Lung microvascular endothelial cell (primary cell): ENCODE measurements around the gene TET1. TPM values are rescaled to one million over a fixed set of nuclear protein-coding genes. Genes with fewer than 3 reads are reported as not detected.
"Not testable (repeated sequence)": the region's sequence is repeated elsewhere in the genome, so short reads cannot be mapped to it uniquely, and the experiment has no call there.

ENCODE experiments used
- DNase-seq, 2 donors: peaks; one replicate each; pipeline versions ENCODE4 v3.0.0 to v3.0.0-alpha.2; 2010; ENCODE audit warnings: low read depth in 2 of 2
- total RNA-seq: library from RNA; depleted of rRNA; stranded (reverse); fragments of >200 nt; gene quantifications from 2 replicates; pipeline ENCODE4 v1.2.1, GENCODE V29; 2014

Gene TET1
- total RNA-seq, 1 donor from 2014 or later: 0.60 TPM

DNA sequence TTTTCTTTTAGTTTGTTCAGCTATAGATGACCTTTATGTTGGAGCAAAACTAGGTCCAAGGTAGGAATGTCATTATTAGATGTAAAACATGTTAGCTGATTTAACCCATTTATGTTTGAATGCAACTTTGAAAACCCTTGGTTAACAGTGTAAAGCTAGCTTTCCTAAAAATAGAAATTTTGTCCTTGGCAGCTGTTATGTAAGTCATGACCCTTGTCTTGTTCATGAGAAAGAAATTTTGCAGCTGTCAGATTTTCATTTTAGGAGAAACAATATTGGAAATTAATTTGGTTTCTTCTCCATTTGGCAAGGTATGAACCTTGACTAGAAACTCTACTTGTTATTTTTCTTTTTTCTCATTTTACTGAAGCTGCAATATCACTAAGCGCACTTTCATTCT, 137.0 kb downstream of the TET1 start:
- DNase-seq: no peak

GRCh38 chr10:68700197-68700596, 140.1 kb downstream of the TET1 start:
- DNase-seq: no peak

DNA sequence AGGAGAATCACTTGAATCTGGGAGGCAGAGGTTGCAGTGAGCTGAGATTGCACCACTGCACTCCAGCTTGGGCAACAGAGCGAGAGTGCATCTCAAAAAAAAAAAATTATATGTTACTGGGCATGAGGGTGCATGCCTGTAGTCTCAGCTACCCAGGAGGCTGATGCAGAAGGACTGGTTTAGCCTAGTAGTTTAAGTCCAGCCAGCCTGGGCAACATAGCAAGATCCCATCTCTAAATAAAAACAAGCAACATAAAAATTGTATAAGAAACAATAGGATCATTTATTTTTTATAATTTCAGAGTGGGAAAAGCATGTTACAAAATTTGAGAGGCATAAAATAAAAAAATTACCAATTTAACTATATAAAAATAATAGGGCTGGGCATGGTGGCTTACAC, 145.4 kb downstream of the TET1 start:
- DNase-seq: no peak

- not testable (repeated sequence) for DNase-seq
These were observed 148.8 kb downstream of the TET1 start for GRCh38 chr10:68708987-68709386.

DNA sequence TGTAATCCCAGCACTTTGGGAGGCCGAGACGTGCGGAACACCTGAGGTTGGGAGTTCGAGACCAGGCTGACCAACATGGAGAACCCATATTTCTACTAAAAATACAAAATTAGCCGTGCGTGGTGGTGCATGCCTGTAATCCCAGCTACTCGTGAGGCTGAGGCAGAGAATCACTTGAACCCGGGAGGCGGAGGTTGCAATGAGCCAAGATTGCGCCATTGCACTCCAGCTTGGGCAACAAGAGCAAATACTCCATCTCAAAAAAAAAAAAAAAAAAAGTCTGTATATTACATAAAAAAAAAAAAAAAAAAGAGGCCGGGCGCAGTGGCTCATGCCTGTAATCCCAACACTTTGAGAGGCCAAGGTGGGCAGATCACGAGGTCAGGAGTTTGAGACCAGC, 152.9 kb downstream of the TET1 start:
- DNase-seq: not testable (repeated sequence)

DNA sequence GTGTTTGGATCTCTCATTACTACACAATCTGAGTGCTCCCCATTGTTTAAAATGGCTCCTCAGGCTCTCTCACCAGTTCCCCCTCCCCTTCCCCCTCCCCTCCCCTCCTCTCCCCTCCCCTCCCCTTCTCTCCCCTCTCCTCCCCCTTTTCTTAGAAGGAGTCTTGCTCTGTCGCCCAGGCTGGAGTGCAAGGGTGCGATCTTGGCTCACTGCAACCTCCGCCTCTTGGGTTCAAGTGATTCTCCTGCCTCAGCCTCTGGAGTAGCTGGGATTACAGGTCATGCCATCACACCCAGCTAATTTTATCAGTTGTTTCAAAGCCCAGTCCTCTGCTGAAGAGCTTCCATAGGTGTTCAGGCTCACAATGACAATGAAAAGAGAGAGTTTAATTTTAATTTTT, 157.3 kb downstream of the TET1 start:
- no peak for DNase-seq

- DNase-seq: peak; percentile 98 to 99
These were observed 160.9 kb downstream of the TET1 start, which contains the start of gene CCAR1 for GRCh38 chr10:68720793-68721672. CCAR1 (plus strand) TSS chr10:68721239; CDS start chr10:68722505, 1,266 bp downstream.

DNA sequence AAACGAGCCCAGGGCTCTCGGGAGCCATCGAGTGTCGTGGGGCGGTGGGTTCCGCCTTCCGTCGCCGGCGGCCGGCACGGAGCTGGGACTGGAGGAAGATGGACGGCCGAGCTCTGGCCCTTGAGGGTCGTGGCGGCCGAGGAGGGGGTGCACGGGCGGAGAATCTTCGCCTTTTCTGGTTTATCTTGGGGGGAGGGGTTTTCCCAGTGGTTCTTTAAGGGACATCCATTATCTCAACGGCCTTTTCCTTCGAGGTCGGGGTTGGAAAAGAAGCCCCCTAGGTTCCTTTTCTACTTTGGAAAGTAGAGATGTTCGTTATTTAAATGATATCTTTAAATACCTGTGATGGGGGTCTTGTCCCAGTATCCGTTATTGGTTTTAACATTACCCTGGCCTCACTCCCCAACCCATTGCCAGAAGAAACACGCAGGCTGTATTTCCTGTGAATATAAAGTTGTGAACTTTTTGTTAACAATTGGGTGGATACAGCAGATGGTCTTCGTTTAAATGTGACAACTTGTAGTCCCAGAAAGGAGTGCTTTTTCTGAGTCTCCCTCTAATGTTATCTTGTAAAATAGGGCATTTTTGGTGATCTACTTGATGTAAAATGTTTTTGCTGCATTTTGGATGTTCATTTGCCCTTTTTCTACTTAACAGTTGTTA, 161.7 kb downstream of the TET1 start:
- peak; percentile 7 to 19 for DNase-seq

GRCh38 chr10:68725016-68725415, 164.9 kb downstream of the TET1 start:
- DNase-seq: no peak

DNA sequence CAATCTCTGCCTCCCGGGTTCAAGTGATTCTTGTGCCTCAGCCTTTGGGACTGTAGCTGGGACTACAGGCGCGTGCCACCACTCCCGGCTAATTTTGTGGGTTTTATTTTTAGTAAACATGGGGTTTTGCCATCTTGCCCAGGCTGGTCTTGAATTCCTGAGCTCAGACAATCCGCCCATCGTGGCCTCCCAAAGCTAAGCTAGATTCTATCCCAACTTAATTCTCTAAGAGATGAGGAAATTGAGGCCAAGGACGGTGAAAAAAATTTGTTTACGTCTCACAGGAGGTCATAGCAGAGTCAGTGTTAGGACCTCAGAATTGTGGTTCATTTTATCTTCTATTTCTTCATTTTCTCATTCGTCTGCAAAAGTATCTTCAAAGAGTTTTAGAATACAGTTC, 167.0 kb downstream of the TET1 start:
- DNase-seq: no peak

DNA sequence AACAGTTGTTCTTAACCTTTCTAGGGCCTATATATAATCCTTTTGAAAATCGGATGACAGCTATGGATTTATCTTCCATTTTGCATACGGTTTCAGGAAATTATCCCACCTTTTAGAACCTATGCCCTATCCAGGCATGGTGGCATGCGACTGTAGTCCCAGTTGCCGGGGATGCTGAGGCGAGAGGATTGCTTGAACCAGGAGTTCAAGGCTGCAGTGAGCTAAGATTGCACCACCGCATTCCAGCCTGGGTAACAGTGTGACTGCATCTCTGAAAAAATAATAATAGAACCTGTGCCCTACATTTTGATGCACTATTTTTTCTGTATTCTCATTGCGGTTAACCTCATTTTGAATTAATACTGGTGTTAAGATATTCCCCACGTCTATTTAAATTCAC, 172.5 kb downstream of the TET1 start:
- DNase-seq: no peak

DNA sequence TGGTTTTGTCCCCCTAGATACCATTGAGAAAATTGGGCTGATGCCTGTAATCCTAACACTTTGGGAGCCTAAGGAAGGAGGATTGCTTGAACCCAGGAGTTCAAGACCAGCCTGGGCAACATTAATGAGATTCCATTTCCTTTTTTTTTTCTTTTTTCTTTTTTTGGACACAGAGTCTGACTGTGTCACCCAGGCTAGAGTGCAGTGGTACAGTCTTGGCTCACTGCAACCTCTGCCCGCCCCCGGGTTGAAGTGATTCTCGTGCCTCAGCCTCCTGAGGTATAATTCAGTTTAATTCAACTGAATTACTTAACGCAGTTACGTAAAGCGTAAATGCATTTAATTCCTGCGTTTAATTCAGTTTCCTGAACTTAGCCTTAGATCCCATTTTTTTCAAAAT, 174.2 kb downstream of the TET1 start:
- DNase-seq: no peak

DNA sequence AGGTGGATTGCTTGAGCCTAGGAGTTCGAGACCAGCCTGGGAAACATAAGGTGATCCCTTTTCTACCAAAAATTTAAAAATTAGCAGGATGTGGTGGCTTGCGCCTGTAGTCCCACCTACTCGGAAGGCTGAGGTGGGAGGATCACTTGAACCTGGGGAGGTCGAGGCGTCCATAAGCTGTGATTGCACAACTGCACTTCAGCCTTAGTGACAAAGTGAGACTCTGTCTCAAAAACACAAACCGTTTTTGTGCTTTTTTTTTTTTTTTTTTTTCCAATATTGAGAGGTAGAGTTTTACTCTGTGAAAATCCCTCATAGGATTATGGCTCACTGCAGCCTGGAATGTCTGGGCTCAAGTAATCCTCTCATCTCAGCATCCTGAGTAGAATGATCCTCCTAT, 175.0 kb downstream of the TET1 start:
- no peak for DNase-seq

GRCh38 chr10:68735739-68736138, 175.6 kb downstream of the TET1 start:
- DNase-seq: not testable (repeated sequence)

DNA sequence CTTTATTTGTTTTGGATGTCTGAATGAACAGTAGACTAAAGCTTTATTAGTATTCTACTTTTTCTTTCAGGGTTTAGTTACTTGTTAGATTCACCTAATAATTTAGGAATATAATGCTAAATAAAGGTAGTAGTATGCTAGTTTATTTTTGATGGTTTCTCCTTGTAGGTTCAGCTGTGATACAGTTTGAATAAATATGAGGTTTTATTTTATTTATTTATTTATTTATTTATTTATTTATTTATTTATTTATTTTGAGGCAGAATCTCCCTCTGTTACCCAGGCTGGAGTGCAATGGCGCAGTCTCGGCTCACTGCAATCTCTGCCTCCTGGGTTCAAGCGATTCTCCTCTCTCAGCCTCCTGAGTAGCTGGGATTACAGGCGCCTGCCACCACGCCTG, 180.5 kb downstream of the TET1 start:
- not testable (repeated sequence) for DNase-seq

- no peak for DNase-seq
These were observed 182.3 kb downstream of the TET1 start for GRCh38 chr10:68742397-68742796.

Other genes starting within 250 kb of the TET1 start
- 16.9 and 17.2 TPM in 2 replicates for gene HNRNPH3, start 228.3 kb upstream of the TET1 start, total RNA-seq
- gene PBLD, start 227.4 kb upstream of the TET1 start, total RNA-seq: 3.2 and 3.5 TPM in 2 replicates
- gene RUFY2, start 153.1 kb upstream of the TET1 start, total RNA-seq: 14.4 and 17.3 TPM in 2 replicates
- gene DNA2, start 88.4 kb upstream of the TET1 start, total RNA-seq: 4.6 and 5.4 TPM in 2 replicates
- gene SLC25A16, start 32.8 kb upstream of the TET1 start, total RNA-seq: 5.2 and 9.1 TPM in 2 replicates
- gene CCAR1, start 160.9 kb downstream of the TET1 start, total RNA-seq: 17.5 and 19.4 TPM in 2 replicates